BJ (cell line): Measurements from ENCODE around the gene ISG20L2. TPM values are rescaled to one million over a fixed set of nuclear protein-coding genes. Genes with fewer than 3 reads are reported as not detected.
"Not testable (repeated sequence)": the region's sequence is repeated elsewhere in the genome, so short reads cannot be mapped to it uniquely, and the experiment has no call there.

Source experiments
- CTCF ChIA-PET: fragments of 350-600 bp; formaldehyde crosslinking; extraction: SDS; loops from one replicate; lab custom pipeline; 2021; ENCODE audit warnings: antibody characterized with exemption, inconsistent platforms; lab: Yijun Ruan, JAX
- POLR2A ChIA-PET: fragments of 300-600 bp; sonication (Branson Sonifier 250); formaldehyde crosslinking; extraction: SDS; loops from one replicate; lab custom pipeline; 2021; ENCODE audit warnings: antibody characterized with exemption; lab: Charles Lee
- DNase-seq: peaks from one replicate; pipeline ENCODE4 v3.0.0-alpha.2; 2011; ENCODE audit warnings: low read depth
- H3K27me3 ChIP-seq: 2 replicates; pipeline ENCODE4 v1.6.0; 2011; ENCODE audit warnings: low read length; ENCODE audit not compliant: control insufficient read depth, insufficient read depth
- H3K36me3 ChIP-seq: 2 replicates; pipeline ENCODE4 v1.5.1; 2011; ENCODE audit warnings: low read length; ENCODE audit not compliant: control insufficient read depth, insufficient read depth
- H3K4me3 ChIP-seq: 2 replicates; pipeline ENCODE4 v1.5.1; 2011; ENCODE audit warnings: low read depth, mild to moderate bottlenecking, control low read depth, low read length
- CTCF ChIP-seq: IDR thresholded peaks from 2 replicates; pipeline ENCODE4 v1.5.1; 2011; ENCODE audit warnings: low read depth, mild to moderate bottlenecking, control low read depth, inconsistent platforms, low read length, moderate library complexity; ENCODE audit not compliant: insufficient read depth
- polyA plus RNA-seq: library from polyadenylated mRNA; depleted of rRNA; stranded (reverse); fragments of >200 nt; gene quantifications from 2 replicates; pipeline ENCODE4 v1.2.3, GENCODE V29; 2011

The ISG20L2 gene
- polyA plus RNA-seq, 1 experiment = 36.6 TPM

GRCh38 chr1:156760092-156760795 lies 31.7 kb upstream of the ISG20L2 start:
- TF ChIP-seq CTCF = no peak
- no peak for DNase-seq
- H3K4me3 ChIP-seq = no peak overlapping the region
- H3K27me3 ChIP-seq = no peaks in the 10 kb centered on the region
- ChIA-PET CTCF (interaction anchor here (0.9 kb wide), 1 partner anchor 35 kb away, joined by 3 read pairs; no protein-coding TSS in a partner anchor), POLR2A (no interaction called here)
- H3K36me3 ChIP-seq = no peaks in the 10 kb centered on the region

GRCh38 chr1:156757572-156758253 lies 29.1 kb upstream of the ISG20L2 start:
- POLR2A ChIA-PET, DNase-seq, H3K4me3 ChIP-seq, H3K27me3 ChIP-seq, H3K36me3 ChIP-seq, CTCF ChIA-PET: not testable (repeated sequence)

- H3K36me3 ChIP-seq = no peaks in the 10 kb centered on the region
- ChIA-PET CTCF (interaction anchor here (1.1 to 2.1 kb wide), 4 partner anchors 12 to 104 kb away, joined by 3 to 7 read pairs (median 5); partner anchors contain the start of gene NTRK1), POLR2A (no interaction called here)
- DNase-seq = no peak
- no peaks in the 10 kb centered on the region for H3K27me3 ChIP-seq
- TF ChIP-seq CTCF = no peak
- H3K4me3 ChIP-seq = no peak overlapping the region
Measured at GRCh38 chr1:156756355-156756754, 27.8 kb upstream of the ISG20L2 start.

- DNase-seq = no peak
- TF ChIP-seq CTCF = no peak
- ChIA-PET POLR2A (no interaction called here), CTCF (interaction anchor here (2.1 kb wide), 1 partner anchor 105 kb away, joined by 7 read pairs; the partner anchor contains the start of gene NTRK1)
- Histone ChIP-seq H3K36me3 (no peaks in the 10 kb centered on the region), H3K4me3 (no peak overlapping the region), H3K27me3 (no peaks in the 10 kb centered on the region)
Measured at GRCh38 chr1:156755527-156755950, 27.0 kb upstream of the ISG20L2 start.

GRCh38 chr1:156754219-156754618 lies 25.7 kb upstream of the ISG20L2 start:
- no peaks in the 10 kb centered on the region for H3K36me3 ChIP-seq
- DNase-seq = no peak
- H3K27me3 ChIP-seq = no peaks in the 10 kb centered on the region
- ChIA-PET CTCF (interaction anchor here (3.1 kb wide), 1 partner anchor 28 kb away, joined by 10 read pairs; no protein-coding TSS in a partner anchor), POLR2A (no interaction called here)
- TF ChIP-seq CTCF = no peak
- H3K4me3 ChIP-seq = no peak overlapping the region
